Activated B cell treated with CpG ODN at 0.5 μM for 24 hours (primary cell): ENCODE data around the gene PNKD. TPM values are rescaled to one million over a fixed set of nuclear protein-coding genes. Genes with fewer than 3 reads are reported as not detected.

Experiments used
- ATAC-seq: fragments of 200-7000 bp; cut with Tn5 transposase; one replicate; pipeline ENCODE4 v1.10.0; 2021; ENCODE audit warnings: low read depth, mild to moderate bottlenecking, moderate library complexity
- CTCF ChIA-PET: fragments of 350-600 bp; sonication (Branson Sonifier 250); formaldehyde crosslinking; loops from one replicate; lab custom pipeline; 2021; ENCODE audit warnings: antibody characterized with exemption; lab: Charles Lee
- POLR2A ChIA-PET: fragments of 350-600 bp; sonication (Branson Sonifier 250); formaldehyde crosslinking; loops from one replicate; lab custom pipeline; 2021; ENCODE audit warnings: antibody characterized with exemption; lab: Charles Lee
- DNase-seq: peaks from one replicate; pipeline ENCODE4 v3.0.0; 2022
- H3K27ac Mint-ChIP-seq: one replicate; pipeline ENCODE4 v1.8.0; 2020; ENCODE audit warnings: mixed read lengths
- H3K27me3 Mint-ChIP-seq: one replicate; pipeline ENCODE4 v1.8.0; 2021; ENCODE audit warnings: mixed read lengths
- H3K36me3 Mint-ChIP-seq: one replicate; pipeline ENCODE4 v1.8.0; 2021; ENCODE audit warnings: low read depth, mixed read lengths
- H3K4me1 Mint-ChIP-seq: one replicate; pipeline ENCODE4 v1.8.0; 2021; ENCODE audit warnings: mixed read lengths
- H3K4me3 Mint-ChIP-seq: one replicate; pipeline ENCODE4 v1.8.0; 2020; ENCODE audit warnings: mild to moderate bottlenecking, mixed read lengths
- H3K9me3 Mint-ChIP-seq: one replicate; pipeline ENCODE4 v1.8.0; 2020; ENCODE audit warnings: mixed read lengths
- intact Hi-C: fragments of 100-400 bp; cut with micrococcal nuclease; formaldehyde crosslinking; loops from one replicate; pipeline ENCODE4 v1.15.1; 2024
- total RNA-seq: library from RNA; stranded (reverse); gene quantifications from 2 replicates; pipeline ENCODE4 v1.2.3, GENCODE V29; 2022
- TF ChIP-seq, protein P1 (sequence below): fragments of 200-600 bp; IDR thresholded peaks from one replicate; pipeline ENCODE4 v1.8.0; 2022; ENCODE audit warnings: antibody characterized with exemption, mild to moderate bottlenecking

The PNKD gene
- total RNA-seq, 1 donor from 2014 or later = 21.0 TPM

- no peak overlapping the region for H3K4me3 Mint-ChIP-seq
- no peak overlapping the region for H3K27ac Mint-ChIP-seq
- TF ChIP-seq, protein P1, sequence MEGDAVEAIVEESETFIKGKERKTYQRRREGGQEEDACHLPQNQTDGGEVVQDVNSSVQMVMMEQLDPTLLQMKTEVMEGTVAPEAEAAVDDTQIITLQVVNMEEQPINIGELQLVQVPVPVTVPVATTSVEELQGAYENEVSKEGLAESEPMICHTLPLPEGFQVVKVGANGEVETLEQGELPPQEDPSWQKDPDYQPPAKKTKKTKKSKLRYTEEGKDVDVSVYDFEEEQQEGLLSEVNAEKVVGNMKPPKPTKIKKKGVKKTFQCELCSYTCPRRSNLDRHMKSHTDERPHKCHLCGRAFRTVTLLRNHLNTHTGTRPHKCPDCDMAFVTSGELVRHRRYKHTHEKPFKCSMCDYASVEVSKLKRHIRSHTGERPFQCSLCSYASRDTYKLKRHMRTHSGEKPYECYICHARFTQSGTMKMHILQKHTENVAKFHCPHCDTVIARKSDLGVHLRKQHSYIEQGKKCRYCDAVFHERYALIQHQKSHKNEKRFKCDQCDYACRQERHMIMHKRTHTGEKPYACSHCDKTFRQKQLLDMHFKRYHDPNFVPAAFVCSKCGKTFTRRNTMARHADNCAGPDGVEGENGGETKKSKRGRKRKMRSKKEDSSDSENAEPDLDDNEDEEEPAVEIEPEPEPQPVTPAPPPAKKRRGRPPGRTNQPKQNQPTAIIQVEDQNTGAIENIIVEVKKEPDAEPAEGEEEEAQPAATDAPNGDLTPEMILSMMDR = no peak
- H3K36me3 Mint-ChIP-seq = no peaks in the 10 kb centered on the region
- H3K27me3 Mint-ChIP-seq = no peaks in the 10 kb centered on the region
- no peak for DNase-seq
- H3K9me3 Mint-ChIP-seq = peaks cover 3% of the 10 kb centered on the region
- CTCF ChIA-PET = interaction anchor here (0.7 to 5.8 kb wide), 10 partner anchors 7 to 85 kb away, joined by 3 to 73 read pairs (median 6); partner anchors contain the start of genes AAMP, PNKD and TMBIM1
- ATAC-seq = no peak
- H3K4me1 Mint-ChIP-seq = peaks cover 9% of the 10 kb centered on the region
- intact Hi-C loops = loop anchor here (2.0 kb wide), 1 partner anchor 65 kb away; the partner anchor contains the start of gene TMBIM1
- POLR2A ChIA-PET = interaction anchor here (1.0 to 2.7 kb wide), 5 partner anchors 10 to 86 kb away, joined by 3 to 12 read pairs (median 3); partner anchors contain the start of genes AAMP and PNKD
Observed at GRCh38 chr2:218357236-218358177, 87.2 kb downstream of the PNKD start.

- H3K4me3 Mint-ChIP-seq = no peak overlapping the region
- ChIA-PET CTCF (no interaction called here), POLR2A (no interaction called here)
- peak overlapping the region; percentile 25 for H3K27ac Mint-ChIP-seq
- no peak for ATAC-seq
- TF ChIP-seq, protein P1 = no peak
- H3K36me3 Mint-ChIP-seq = no peaks in the 10 kb centered on the region
- intact Hi-C loops = no loop called here
- DNase-seq = no peak
- no peaks in the 10 kb centered on the region for H3K27me3 Mint-ChIP-seq
- H3K4me1 Mint-ChIP-seq = peaks cover 11% of the 10 kb centered on the region
- no peaks in the 10 kb centered on the region for H3K9me3 Mint-ChIP-seq
Observed at GRCh38 chr2:218360453-218360852, 90.1 kb downstream of the PNKD start.

DNA sequence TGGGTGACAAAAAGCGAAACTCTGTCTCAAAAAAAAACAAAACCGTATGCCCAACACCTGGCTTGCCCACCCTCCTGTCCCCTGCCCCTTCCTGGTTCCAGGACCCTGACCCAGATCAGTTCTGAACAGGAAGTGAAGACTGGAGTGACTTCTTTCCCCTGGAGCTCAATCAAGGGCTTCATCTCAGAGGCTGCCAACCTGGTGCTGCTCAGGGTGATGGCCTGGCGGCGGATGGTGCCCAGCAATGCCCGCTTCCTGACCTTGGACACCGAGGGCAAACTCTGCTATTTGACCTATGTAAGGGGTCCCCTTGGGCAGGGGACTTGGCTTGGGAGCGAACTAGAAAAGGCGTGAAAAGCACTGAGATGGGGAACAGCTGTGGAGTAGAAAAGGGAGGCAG, 92.3 kb downstream of the PNKD start:
- intact Hi-C loops = no loop called here
- DNase-seq = no peak
- POLR2A ChIA-PET = interaction anchor here (0.7 kb wide), 2 partner anchors 16 to 39 kb away, joined by 3 read pairs; no protein-coding TSS in a partner anchor
- Mint-ChIP-seq H3K27ac (no peak overlapping the region), H3K9me3 (no peaks in the 10 kb centered on the region), H3K4me1 (peaks cover 7% of the 10 kb centered on the region), H3K4me3 (no peak overlapping the region), H3K36me3 (no peaks in the 10 kb centered on the region), H3K27me3 (no peaks in the 10 kb centered on the region)
- CTCF ChIA-PET = no interaction called here
- no peak for ATAC-seq
- TF ChIP-seq, protein P1 = no peak

DNA sequence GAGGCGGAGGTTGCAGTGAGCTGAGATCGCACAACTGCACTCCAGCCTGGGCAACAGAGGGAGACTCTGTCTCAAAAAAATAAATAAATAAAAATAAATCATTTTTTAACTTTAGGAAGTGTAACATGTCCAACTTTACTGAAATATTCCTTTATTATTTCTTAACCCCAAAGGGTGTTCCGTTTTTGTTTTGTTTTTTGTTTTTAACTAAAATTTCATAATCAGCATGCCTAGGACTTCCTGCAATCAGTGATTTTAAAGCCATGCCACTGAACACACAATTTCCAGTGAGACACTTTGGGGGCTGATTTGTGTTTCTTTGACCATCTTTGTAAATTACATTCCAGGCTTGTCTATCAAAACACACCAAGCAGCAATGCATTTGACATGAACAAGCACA, 93.4 kb downstream of the PNKD start:
- ChIA-PET CTCF (no interaction called here), POLR2A (interaction anchor here (0.7 kb wide), 1 partner anchor 11 kb away, joined by 3 read pairs; no protein-coding TSS in a partner anchor)
- H3K4me1 Mint-ChIP-seq = peaks cover 14% of the 10 kb centered on the region
- ATAC-seq = no peak
- intact Hi-C loops = no loop called here
- H3K9me3 Mint-ChIP-seq = no peaks in the 10 kb centered on the region
- H3K4me3 Mint-ChIP-seq = no peak overlapping the region
- TF ChIP-seq, protein P1 = no peak
- DNase-seq = no peak
- H3K36me3 Mint-ChIP-seq = no peaks in the 10 kb centered on the region
- no peaks in the 10 kb centered on the region for H3K27me3 Mint-ChIP-seq
- H3K27ac Mint-ChIP-seq = no peak overlapping the region

GRCh38 chr2:218364196-218364595, 93.9 kb downstream of the PNKD start:
- TF ChIP-seq, protein P1 = no peak
- H3K4me3 Mint-ChIP-seq = no peak overlapping the region
- intact Hi-C loops = no loop called here

More at GRCh38 chr2:218364196-218364595, 93.9 kb downstream of the PNKD start:
- Mint-ChIP-seq H3K36me3 (no peaks in the 10 kb centered on the region), H3K27me3 (no peaks in the 10 kb centered on the region), H3K27ac (no peak overlapping the region), H3K4me1 (peaks cover 18% of the 10 kb centered on the region), H3K9me3 (no peaks in the 10 kb centered on the region)
- POLR2A ChIA-PET = interaction anchor here (0.7 kb wide), 2 partner anchors 11 to 56 kb away, joined by 3 read pairs; no protein-coding TSS in a partner anchor
- DNase-seq = no peak
- CTCF ChIA-PET = interaction anchor here (0.7 kb wide), 1 partner anchor 8 kb away, joined by 3 read pairs; the partner anchor contains the start of gene CATIP
- no peak for ATAC-seq
